Prostate gland (tissue), 2 donors: ENCODE measurements around the gene HOATZ.

Experiments
- POLR2AphosphoS5 ChIP-seq: sonication (generic); formaldehyde crosslinking; IDR thresholded peaks from one replicate; pipeline ENCODE4 v1.6.1; 2017; ENCODE audit warnings: antibody characterized with exemption
- TF ChIP-seq, protein P1 (sequence below), 4 experiments: fragments of 200-600 bp in 2 of 4; fragments of 450-650 bp in 2 of 4; sonication (generic) in 2 of 4; IDR thresholded peaks; 1 replicate in 3 of 4; 2 replicates in 1 of 4; pipeline ENCODE4 v1.5.1; 2016 to 2019; ENCODE audit warnings: antibody characterized with exemption in 4 of 4, mild to moderate bottlenecking in 2 of 4, moderate library complexity in 2 of 4

- TF ChIP-seq POLR2AphosphoS5: no peak
- TF ChIP-seq, protein P1, sequence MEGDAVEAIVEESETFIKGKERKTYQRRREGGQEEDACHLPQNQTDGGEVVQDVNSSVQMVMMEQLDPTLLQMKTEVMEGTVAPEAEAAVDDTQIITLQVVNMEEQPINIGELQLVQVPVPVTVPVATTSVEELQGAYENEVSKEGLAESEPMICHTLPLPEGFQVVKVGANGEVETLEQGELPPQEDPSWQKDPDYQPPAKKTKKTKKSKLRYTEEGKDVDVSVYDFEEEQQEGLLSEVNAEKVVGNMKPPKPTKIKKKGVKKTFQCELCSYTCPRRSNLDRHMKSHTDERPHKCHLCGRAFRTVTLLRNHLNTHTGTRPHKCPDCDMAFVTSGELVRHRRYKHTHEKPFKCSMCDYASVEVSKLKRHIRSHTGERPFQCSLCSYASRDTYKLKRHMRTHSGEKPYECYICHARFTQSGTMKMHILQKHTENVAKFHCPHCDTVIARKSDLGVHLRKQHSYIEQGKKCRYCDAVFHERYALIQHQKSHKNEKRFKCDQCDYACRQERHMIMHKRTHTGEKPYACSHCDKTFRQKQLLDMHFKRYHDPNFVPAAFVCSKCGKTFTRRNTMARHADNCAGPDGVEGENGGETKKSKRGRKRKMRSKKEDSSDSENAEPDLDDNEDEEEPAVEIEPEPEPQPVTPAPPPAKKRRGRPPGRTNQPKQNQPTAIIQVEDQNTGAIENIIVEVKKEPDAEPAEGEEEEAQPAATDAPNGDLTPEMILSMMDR (IDR thresholded peaks at IDR 0.05): no peak
Observed at GRCh38 chr11:111477898-111478297, 36.7 kb upstream of the HOATZ start.
